HEK293 (cell line): ENCODE results near the gene LILRA2.

Experiments
- ZNF138 ChIP-seq: fragments of 450-650 bp; formaldehyde crosslinking; IDR thresholded peaks from 2 replicates; pipeline ENCODE4 v1.5.1; 2016; ENCODE audit warnings: missing biosample characterization, missing genetic modification characterization, borderline replicate concordance
- ZNF266 ChIP-seq: fragments of 450-650 bp; formaldehyde crosslinking; IDR thresholded peaks from 2 replicates; pipeline ENCODE4 v1.5.1; 2016; ENCODE audit warnings: missing biosample characterization, missing genetic modification characterization, low read depth
- ZNF48 ChIP-seq: fragments of 450-650 bp; formaldehyde crosslinking; IDR thresholded peaks from 2 replicates; pipeline ENCODE4 v1.5.1; 2016; ENCODE audit warnings: missing biosample characterization, missing genetic modification characterization
- ZNF747 ChIP-seq: fragments of 450-650 bp; formaldehyde crosslinking; IDR thresholded peaks from 2 replicates; pipeline ENCODE4 v1.5.1; 2016; ENCODE audit warnings: missing biosample characterization, missing genetic modification characterization
- TF ChIP-seq, protein P1 (sequence below): fragments of 450-650 bp; formaldehyde crosslinking; IDR thresholded peaks from 2 replicates; pipeline ENCODE4 v1.5.1; 2016; ENCODE audit warnings: missing biosample characterization, missing genetic modification characterization
- TF ChIP-seq, protein P2 (sequence below): fragments of 450-650 bp; formaldehyde crosslinking; IDR thresholded peaks from 2 replicates; pipeline ENCODE4 v1.5.1; 2017; ENCODE audit warnings: missing biosample characterization, mild to moderate bottlenecking, missing genetic modification characterization, moderate library complexity
- TF ChIP-seq, protein P3 (sequence below): fragments of 450-650 bp; formaldehyde crosslinking; IDR thresholded peaks from 2 replicates; pipeline ENCODE4 v1.5.1; 2016; ENCODE audit warnings: missing biosample characterization, missing genetic modification characterization

DNA sequence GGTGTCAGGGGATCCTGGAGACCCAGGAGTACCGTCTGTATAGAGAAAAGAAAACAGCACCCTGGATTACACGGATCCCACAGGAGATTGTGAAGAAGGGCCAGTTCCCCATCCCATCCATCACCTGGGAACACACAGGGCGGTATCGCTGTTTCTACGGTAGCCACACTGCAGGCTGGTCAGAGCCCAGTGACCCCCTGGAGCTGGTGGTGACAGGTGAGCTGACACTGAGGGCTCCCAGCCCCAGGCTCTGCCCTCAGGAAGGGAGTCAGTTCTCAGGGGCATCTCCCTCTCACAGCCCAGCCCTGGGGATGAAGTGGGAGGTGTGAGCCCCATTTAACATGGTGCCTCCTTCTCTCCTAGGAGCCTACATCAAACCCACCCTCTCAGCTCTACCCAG lies 21.1 kb downstream of the LILRA2 start:
- TF ChIP-seq, protein P1, sequence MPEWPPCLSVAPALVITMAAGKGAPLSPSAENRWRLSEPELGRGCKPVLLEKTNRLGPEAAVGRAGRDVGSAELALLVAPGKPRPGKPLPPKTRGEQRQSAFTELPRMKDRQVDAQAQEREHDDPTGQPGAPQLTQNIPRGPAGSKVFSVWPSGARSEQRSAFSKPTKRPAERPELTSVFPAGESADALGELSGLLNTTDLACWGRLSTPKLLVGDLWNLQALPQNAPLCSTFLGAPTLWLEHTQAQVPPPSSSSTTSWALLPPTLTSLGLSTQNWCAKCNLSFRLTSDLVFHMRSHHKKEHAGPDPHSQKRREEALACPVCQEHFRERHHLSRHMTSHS (tag by site-specific recombination) = no peak
- no peak for TF ChIP-seq ZNF48 (tag by site-specific recombination)
- no peak for TF ChIP-seq ZNF266 (tag by site-specific recombination)
- TF ChIP-seq, protein P2, sequence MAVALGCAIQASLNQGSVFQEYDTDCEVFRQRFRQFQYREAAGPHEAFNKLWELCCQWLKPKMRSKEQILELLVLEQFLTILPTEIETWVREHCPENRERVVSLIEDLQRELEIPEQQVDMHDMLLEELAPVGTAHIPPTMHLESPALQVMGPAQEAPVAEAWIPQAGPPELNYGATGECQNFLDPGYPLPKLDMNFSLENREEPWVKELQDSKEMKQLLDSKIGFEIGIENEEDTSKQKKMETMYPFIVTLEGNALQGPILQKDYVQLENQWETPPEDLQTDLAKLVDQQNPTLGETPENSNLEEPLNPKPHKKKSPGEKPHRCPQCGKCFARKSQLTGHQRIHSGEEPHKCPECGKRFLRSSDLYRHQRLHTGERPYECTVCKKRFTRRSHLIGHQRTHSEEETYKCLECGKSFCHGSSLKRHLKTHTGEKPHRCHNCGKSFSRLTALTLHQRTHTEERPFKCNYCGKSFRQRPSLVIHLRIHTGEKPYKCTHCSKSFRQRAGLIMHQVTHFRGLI (tag by site-specific recombination) = no peak
- TF ChIP-seq, protein P3, sequence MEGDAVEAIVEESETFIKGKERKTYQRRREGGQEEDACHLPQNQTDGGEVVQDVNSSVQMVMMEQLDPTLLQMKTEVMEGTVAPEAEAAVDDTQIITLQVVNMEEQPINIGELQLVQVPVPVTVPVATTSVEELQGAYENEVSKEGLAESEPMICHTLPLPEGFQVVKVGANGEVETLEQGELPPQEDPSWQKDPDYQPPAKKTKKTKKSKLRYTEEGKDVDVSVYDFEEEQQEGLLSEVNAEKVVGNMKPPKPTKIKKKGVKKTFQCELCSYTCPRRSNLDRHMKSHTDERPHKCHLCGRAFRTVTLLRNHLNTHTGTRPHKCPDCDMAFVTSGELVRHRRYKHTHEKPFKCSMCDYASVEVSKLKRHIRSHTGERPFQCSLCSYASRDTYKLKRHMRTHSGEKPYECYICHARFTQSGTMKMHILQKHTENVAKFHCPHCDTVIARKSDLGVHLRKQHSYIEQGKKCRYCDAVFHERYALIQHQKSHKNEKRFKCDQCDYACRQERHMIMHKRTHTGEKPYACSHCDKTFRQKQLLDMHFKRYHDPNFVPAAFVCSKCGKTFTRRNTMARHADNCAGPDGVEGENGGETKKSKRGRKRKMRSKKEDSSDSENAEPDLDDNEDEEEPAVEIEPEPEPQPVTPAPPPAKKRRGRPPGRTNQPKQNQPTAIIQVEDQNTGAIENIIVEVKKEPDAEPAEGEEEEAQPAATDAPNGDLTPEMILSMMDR (tag by site-specific recombination) = no peak
- no peak for TF ChIP-seq ZNF138 (tag by site-specific recombination)
- no peak for TF ChIP-seq ZNF747 (tag by site-specific recombination)
